UCSD-AML1 (cell line): ENCODE data around the gene PPP1R12B.
"Not testable (repeated sequence)": the region's sequence is repeated elsewhere in the genome, so short reads cannot be mapped to it uniquely, and the experiment has no call there.

Source experiments
- DNase-seq: peaks from one replicate; lab custom pipeline; 2025; ENCODE audit not compliant: unreplicated experiment; lab: John Stamatoyannopoulos, UW

Gene PPP1R12B

GRCh38 chr1:202576816-202577215, 228.3 kb downstream of the PPP1R12B start:
- no peak for DNase-seq

GRCh38 chr1:202577381-202577780, 228.9 kb downstream of the PPP1R12B start:
- no peak for DNase-seq

- no peak for DNase-seq
Measured at GRCh38 chr1:202578001-202578504, 229.6 kb downstream of the PPP1R12B start.

GRCh38 chr1:202578565-202578964, 230.1 kb downstream of the PPP1R12B start:
- no peak for DNase-seq

GRCh38 chr1:202579806-202580205, 231.3 kb downstream of the PPP1R12B start:
- DNase-seq, result no peak

- no peak for DNase-seq
Measured at GRCh38 chr1:202580619-202581018, 232.1 kb downstream of the PPP1R12B start.

- DNase-seq, result not testable (repeated sequence)
Measured at GRCh38 chr1:202582350-202582749, 233.9 kb downstream of the PPP1R12B start.

GRCh38 chr1:202584707-202585589, 236.4 kb downstream of the PPP1R12B start:
- DNase-seq, result no peak

GRCh38 chr1:202585590-202585933, 237.1 kb downstream of the PPP1R12B start:
- DNase-seq, result no peak

- no peak for DNase-seq
Measured at GRCh38 chr1:202586018-202586821, 237.7 kb downstream of the PPP1R12B start.

- no peak for DNase-seq
Measured at GRCh38 chr1:202586871-202587270, 238.4 kb downstream of the PPP1R12B start.

- DNase-seq, result no peak
Measured at GRCh38 chr1:202587859-202588485, 239.5 kb downstream of the PPP1R12B start.

GRCh38 chr1:202588503-202589189, 240.1 kb downstream of the PPP1R12B start:
- DNase-seq, result no peak

- no peak for DNase-seq
Measured at GRCh38 chr1:202589190-202589930, 240.9 kb downstream of the PPP1R12B start.

- DNase-seq, result no peak
Measured at GRCh38 chr1:202590126-202590525, 241.6 kb downstream of the PPP1R12B start.

- DNase-seq, result no peak
Measured at GRCh38 chr1:202590975-202591411, 242.5 kb downstream of the PPP1R12B start.

- DNase-seq, result no peak
Measured at GRCh38 chr1:202591515-202591914, 243.0 kb downstream of the PPP1R12B start.

GRCh38 chr1:202592146-202592545, 243.6 kb downstream of the PPP1R12B start:
- DNase-seq, result no peak

GRCh38 chr1:202593845-202594244, 245.3 kb downstream of the PPP1R12B start:
- DNase-seq, result no peak

- no peak for DNase-seq
Measured at GRCh38 chr1:202596638-202597037, 248.1 kb downstream of the PPP1R12B start.
